HepG2 (cell line): ENCODE measurements around the gene PSMD5. TPM values are rescaled to one million over a fixed set of nuclear protein-coding genes. Genes with fewer than 3 reads are reported as not detected.

ENCODE experiments used
- CCAR2 ChIP-seq: fragments of 200-400 bp; formaldehyde crosslinking; optimal IDR thresholded peaks from 2 replicates; pipeline ENCODE3; 2018; ENCODE audit warnings: low read depth, mild to moderate bottlenecking, low read length, moderate library complexity
- GTF3A ChIP-seq: sonication (generic); formaldehyde crosslinking; conservative IDR thresholded peaks from 2 replicates; pipeline ENCODE4 v1.4.0; 2020; ENCODE audit warnings: mild to moderate bottlenecking, missing genetic modification reagents
- HIVEP1 ChIP-seq: sonication (generic); formaldehyde crosslinking; IDR thresholded peaks from 2 replicates; pipeline ENCODE4 v1.4.0; 2020; ENCODE audit warnings: mild to moderate bottlenecking, missing genetic modification reagents
- KDM1A ChIP-seq: IDR thresholded peaks from 2 replicates; pipeline ENCODE4 v1.6.1; 2016; ENCODE audit warnings: missing compliant biosample characterization
- KLF11 ChIP-seq: IDR thresholded peaks from 2 replicates; pipeline ENCODE4 v1.6.1; 2016; ENCODE audit warnings: missing compliant biosample characterization
- MED8 ChIP-seq: sonication (generic); formaldehyde crosslinking; IDR thresholded peaks from 2 replicates; pipeline ENCODE4 v1.8.1; 2023; ENCODE audit warnings: mild to moderate bottlenecking, missing genetic modification reagents; ENCODE audit not compliant: insufficient replicate concordance
- MEIS1 ChIP-seq: sonication (generic); formaldehyde crosslinking; IDR thresholded peaks from 2 replicates; pipeline ENCODE4 v1.9.0; 2021; ENCODE audit warnings: mild to moderate bottlenecking, missing genetic modification reagents, moderate library complexity, borderline replicate concordance
- MEIS2 ChIP-seq: sonication (generic); formaldehyde crosslinking; IDR thresholded peaks from 2 replicates; pipeline ENCODE4 v1.9.0; 2021; ENCODE audit warnings: mild to moderate bottlenecking, missing genetic modification reagents
- PAWR ChIP-seq: sonication (generic); formaldehyde crosslinking; IDR thresholded peaks from 2 replicates; pipeline ENCODE4 v1.4.0; 2020; ENCODE audit warnings: missing genetic modification reagents, mild to moderate bottlenecking, borderline replicate concordance
- SYNCRIP ChIP-seq: fragments of 200-400 bp; formaldehyde crosslinking; IDR thresholded peaks from 2 replicates; pipeline ENCODE4 v1.6.1; 2018; ENCODE audit warnings: mild to moderate bottlenecking, low read depth, low read length; ENCODE audit not compliant: insufficient read depth
- TBX2 ChIP-seq: sonication (generic); formaldehyde crosslinking; IDR thresholded peaks from 2 replicates; pipeline ENCODE4 v1.5.0; 2020; ENCODE audit warnings: missing genetic modification reagents, mild to moderate bottlenecking, borderline replicate concordance
- ZMAT3 ChIP-seq: sonication (generic); formaldehyde crosslinking; conservative IDR thresholded peaks from 2 replicates; pipeline ENCODE4 v1.7.0; 2021; ENCODE audit warnings: missing genetic modification reagents
- ZMYM2 ChIP-seq: sonication (generic); formaldehyde crosslinking; IDR thresholded peaks from 2 replicates; pipeline ENCODE4 v1.8.0; 2022; ENCODE audit warnings: mild to moderate bottlenecking, missing genetic modification reagents
- ZNF335 ChIP-seq: sonication (generic); formaldehyde crosslinking; IDR thresholded peaks from 2 replicates; pipeline ENCODE4 v1.4.0; 2020; ENCODE audit warnings: missing genetic modification reagents
- ZNF549 ChIP-seq: sonication (generic); formaldehyde crosslinking; IDR thresholded peaks from 2 replicates; pipeline ENCODE4 v1.5.0; 2020; ENCODE audit warnings: missing genetic modification reagents
- ZNF564 ChIP-seq: sonication (generic); formaldehyde crosslinking; IDR thresholded peaks from 2 replicates; pipeline ENCODE4 v1.8.1; 2023; ENCODE audit warnings: mild to moderate bottlenecking, missing genetic modification reagents
- ZNF652 ChIP-seq: IDR thresholded peaks from 2 replicates; pipeline ENCODE4 v1.6.1; 2016; ENCODE audit warnings: low read depth, borderline replicate concordance
- ZNF703 ChIP-seq: sonication (generic); formaldehyde crosslinking; IDR thresholded peaks from 2 replicates; pipeline ENCODE4 v1.5.1; 2020; ENCODE audit warnings: missing genetic modification reagents, mild to moderate bottlenecking, moderate library complexity, borderline replicate concordance
- ZNF878 ChIP-seq: sonication (generic); formaldehyde crosslinking; IDR thresholded peaks from 2 replicates; pipeline ENCODE4 v1.8.1; 2023; ENCODE audit warnings: mild to moderate bottlenecking, missing genetic modification reagents, moderate library complexity
- polyA plus RNA-seq, 8 experiments: library from polyadenylated mRNA; depleted of rRNA in 3 of 8; stranded (reverse) in 7 of 8; unstranded in 1 of 8; fragments of >200 nt; fragmentation: Illumina TruSeq in 4 of 8; extraction: Trizol in 4 of 8; gene quantifications; 2 replicates each; pipeline versions ENCODE4 v1.2.1 to v1.2.3, GENCODE V29; 2011 to 2016; ENCODE audit warnings: low read depth in 4 of 8, missing spikeins in 1 of 8, mixed read lengths in 1 of 8; ENCODE audit not compliant: insufficient read depth in 1 of 8
- total RNA-seq, 5 experiments: library from RNA; depleted of rRNA; stranded (reverse); fragments of >200 nt; fragmentation: Illumina TruSeq; extraction: Trizol; gene quantifications; 2 replicates each; pipeline ENCODE4 v1.2.3, GENCODE V29; 2016; ENCODE audit warnings: low read depth in 1 of 5
- TF ChIP-seq, protein P1 (sequence below): sonication (generic); formaldehyde crosslinking; IDR thresholded peaks from 2 replicates; pipeline ENCODE4 v1.9.0; 2021; ENCODE audit warnings: missing genetic modification reagents, borderline replicate concordance
- TF ChIP-seq, protein P2 (sequence below): sonication (generic); formaldehyde crosslinking; IDR thresholded peaks from 2 replicates; pipeline ENCODE4 v1.5.0; 2020; ENCODE audit warnings: missing genetic modification reagents, mild to moderate bottlenecking, borderline replicate concordance
- TF ChIP-seq, protein P3 (sequence below): sonication (generic); formaldehyde crosslinking; IDR thresholded peaks from 2 replicates; pipeline ENCODE4 v1.4.0; 2020; ENCODE audit warnings: missing genetic modification reagents
- TF ChIP-seq, protein P4 (sequence below): sonication (generic); formaldehyde crosslinking; IDR thresholded peaks from 2 replicates; pipeline ENCODE4 v1.8.1; 2023; ENCODE audit warnings: mild to moderate bottlenecking, inconsistent platforms, moderate library complexity, missing genetic modification reagents, borderline replicate concordance

PSMD5 gene
- total and polyA plus RNA-seq, 2 of the 13 experiments (the other 11 are each of a cell fraction or from before 2014, with no cell fraction given), result 12.7 to 18.1 TPM

DNA sequence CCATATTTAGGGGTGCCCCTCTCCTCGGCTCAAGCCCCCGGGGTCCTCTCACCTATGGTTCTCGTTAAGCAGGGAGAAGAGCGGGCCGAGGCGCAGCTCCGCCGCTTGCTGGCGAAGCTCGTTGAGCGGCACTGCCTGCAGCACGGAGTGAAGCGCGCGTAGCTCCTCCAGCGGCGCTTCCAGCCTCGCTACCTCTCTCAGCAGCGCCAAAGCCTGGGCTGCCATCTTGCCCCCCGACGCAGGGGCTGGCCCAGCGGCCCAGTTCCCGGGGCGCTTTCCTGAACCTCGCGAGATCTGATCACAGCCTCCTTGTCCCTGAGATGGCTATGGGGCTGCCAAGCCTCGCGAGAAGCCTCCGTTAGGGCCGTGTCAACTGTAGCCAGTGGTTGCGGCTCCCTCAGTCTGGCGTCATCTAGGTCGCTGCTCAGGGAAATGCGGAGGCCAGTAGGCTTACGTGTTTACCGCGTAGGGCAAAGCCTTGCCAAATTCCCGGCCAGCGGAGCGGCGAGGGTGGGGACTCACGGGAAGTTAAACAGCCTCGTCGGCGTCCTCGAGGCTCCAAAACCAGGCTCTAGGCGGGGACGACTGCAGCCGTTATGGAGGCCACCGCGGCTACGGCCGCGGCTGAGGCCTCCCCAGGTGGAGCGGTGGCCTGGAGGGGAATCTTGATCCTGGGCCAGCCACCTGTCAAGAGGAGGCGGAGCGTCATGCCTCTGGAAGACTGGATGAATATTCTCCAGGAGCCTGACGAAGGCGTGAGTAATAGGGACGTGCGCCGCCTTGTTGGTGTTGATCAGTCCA is at the start of gene PSMD5 (continued):
- TF ChIP-seq, protein P1, sequence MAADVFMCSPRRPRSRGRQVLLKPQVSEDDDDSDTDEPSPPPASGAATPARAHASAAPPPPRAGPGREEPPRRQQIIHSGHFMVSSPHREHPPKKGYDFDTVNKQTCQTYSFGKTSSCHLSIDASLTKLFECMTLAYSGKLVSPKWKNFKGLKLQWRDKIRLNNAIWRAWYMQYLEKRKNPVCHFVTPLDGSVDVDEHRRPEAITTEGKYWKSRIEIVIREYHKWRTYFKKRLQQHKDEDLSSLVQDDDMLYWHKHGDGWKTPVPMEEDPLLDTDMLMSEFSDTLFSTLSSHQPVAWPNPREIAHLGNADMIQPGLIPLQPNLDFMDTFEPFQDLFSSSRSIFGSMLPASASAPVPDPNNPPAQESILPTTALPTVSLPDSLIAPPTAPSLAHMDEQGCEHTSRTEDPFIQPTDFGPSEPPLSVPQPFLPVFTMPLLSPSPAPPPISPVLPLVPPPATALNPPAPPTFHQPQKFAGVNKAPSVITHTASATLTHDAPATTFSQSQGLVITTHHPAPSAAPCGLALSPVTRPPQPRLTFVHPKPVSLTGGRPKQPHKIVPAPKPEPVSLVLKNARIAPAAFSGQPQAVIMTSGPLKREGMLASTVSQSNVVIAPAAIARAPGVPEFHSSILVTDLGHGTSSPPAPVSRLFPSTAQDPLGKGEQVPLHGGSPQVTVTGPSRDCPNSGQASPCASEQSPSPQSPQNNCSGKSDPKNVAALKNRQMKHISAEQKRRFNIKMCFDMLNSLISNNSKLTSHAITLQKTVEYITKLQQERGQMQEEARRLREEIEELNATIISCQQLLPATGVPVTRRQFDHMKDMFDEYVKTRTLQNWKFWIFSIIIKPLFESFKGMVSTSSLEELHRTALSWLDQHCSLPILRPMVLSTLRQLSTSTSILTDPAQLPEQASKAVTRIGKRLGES, result no peak
- TF ChIP-seq KLF11 (CRISPR knock-in tag), result no peak; the same call in 1 of the 2 replicates
- TF ChIP-seq CCAR2, result no peak
- TF ChIP-seq ZMAT3 (CRISPR knock-in tag), result peak; percentile 82; the same call in 1 of the 2 replicates
- TF ChIP-seq HIVEP1, result peak; percentile 90
- TF ChIP-seq ZNF652 (CRISPR knock-in tag), result no peak
- TF ChIP-seq ZNF878 (CRISPR knock-in tag), result 0 out of 2 replicates have a peak, but pooled peaks have one; percentile 59
- TF ChIP-seq, protein P2, sequence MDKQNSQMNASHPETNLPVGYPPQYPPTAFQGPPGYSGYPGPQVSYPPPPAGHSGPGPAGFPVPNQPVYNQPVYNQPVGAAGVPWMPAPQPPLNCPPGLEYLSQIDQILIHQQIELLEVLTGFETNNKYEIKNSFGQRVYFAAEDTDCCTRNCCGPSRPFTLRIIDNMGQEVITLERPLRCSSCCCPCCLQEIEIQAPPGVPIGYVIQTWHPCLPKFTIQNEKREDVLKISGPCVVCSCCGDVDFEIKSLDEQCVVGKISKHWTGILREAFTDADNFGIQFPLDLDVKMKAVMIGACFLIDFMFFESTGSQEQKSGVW (CRISPR knock-in tag), result no peak
- 0 out of 2 replicates have a peak, but pooled peaks have one; percentile 78 for TF ChIP-seq ZNF564 (CRISPR knock-in tag)
- TF ChIP-seq ZMYM2 (CRISPR knock-in tag), result no peak
- TF ChIP-seq ZNF335 (CRISPR knock-in tag), result no peak
- peak; percentile 89 for TF ChIP-seq MED8 (CRISPR knock-in tag)
- no peak for TF ChIP-seq PAWR (CRISPR knock-in tag)
- TF ChIP-seq KDM1A, result no peak
- TF ChIP-seq ZNF549 (CRISPR knock-in tag), result no peak
- peak; percentile 61; the same call in 1 of the 2 replicates for TF ChIP-seq MEIS2 (CRISPR knock-in tag)
- TF ChIP-seq, protein P3, sequence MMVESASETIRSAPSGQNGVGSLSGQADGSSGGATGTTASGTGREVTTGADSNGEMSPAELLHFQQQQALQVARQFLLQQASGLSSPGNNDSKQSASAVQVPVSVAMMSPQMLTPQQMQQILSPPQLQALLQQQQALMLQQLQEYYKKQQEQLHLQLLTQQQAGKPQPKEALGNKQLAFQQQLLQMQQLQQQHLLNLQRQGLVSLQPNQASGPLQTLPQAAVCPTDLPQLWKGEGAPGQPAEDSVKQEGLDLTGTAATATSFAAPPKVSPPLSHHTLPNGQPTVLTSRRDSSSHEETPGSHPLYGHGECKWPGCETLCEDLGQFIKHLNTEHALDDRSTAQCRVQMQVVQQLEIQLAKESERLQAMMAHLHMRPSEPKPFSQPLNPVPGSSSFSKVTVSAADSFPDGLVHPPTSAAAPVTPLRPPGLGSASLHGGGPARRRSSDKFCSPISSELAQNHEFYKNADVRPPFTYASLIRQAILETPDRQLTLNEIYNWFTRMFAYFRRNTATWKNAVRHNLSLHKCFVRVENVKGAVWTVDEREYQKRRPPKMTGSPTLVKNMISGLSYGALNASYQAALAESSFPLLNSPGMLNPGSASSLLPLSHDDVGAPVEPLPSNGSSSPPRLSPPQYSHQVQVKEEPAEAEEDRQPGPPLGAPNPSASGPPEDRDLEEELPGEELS (CRISPR knock-in tag), result no peak
- TF ChIP-seq SYNCRIP, result no peak
- no peak for TF ChIP-seq ZNF703 (CRISPR knock-in tag)
- TF ChIP-seq GTF3A, result no peak
- TF ChIP-seq TBX2, result peak; percentile 76; the same call in 1 of the 2 replicates
- TF ChIP-seq MEIS1 (CRISPR knock-in tag), result peak; percentile 64
- TF ChIP-seq, protein P4, sequence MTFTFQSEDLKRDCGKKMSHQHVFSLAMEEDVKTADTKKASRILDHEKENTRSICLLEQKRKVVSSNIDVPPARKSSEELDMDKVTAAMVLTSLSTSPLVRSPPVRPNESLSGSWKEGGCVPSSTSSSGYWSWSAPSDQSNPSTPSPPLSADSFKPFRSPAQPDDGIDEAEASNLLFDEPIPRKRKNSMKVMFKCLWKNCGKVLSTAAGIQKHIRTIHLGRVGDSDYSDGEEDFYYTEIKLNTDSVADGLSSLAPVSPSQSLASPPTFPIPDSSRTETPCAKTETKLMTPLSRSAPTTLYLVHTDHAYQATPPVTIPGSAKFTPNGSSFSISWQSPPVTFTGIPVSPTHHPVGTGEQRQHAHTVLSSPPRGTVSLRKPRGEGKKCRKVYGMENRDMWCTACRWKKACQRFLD (CRISPR knock-in tag), result no peak; the same call in 1 of the 2 replicates
